T47D (cell line): Measurements from ENCODE around the gene USP9X.
A peak's percentile ranks its signal among the peaks of the same experiment; 100 is the strongest.
"Not testable (repeated sequence)": the region's sequence is repeated elsewhere in the genome, so short reads cannot be mapped to it uniquely, and the experiment has no call there.

ENCODE experiments used
- DNase-seq, 2 experiments: peaks; one replicate each; pipeline versions ENCODE4 v3.0.0 to v3.0.0-alpha.2; 2011 to 2012; ENCODE audit warnings: low read depth in 1 of 2, low spot score in 1 of 2
- JUND ChIP-seq: IDR thresholded peaks from 2 replicates; pipeline ENCODE4 v1.6.1; 2012; ENCODE audit warnings: low read depth
- in situ Hi-C: cut with HindIII; loops from 2 replicates; pipeline ENCODE4 v1.10.0; 2016; ENCODE audit warnings: low sequenced_read_pairs, low pct_unique_long_range_greater_than_20kb

USP9X gene

DNA sequence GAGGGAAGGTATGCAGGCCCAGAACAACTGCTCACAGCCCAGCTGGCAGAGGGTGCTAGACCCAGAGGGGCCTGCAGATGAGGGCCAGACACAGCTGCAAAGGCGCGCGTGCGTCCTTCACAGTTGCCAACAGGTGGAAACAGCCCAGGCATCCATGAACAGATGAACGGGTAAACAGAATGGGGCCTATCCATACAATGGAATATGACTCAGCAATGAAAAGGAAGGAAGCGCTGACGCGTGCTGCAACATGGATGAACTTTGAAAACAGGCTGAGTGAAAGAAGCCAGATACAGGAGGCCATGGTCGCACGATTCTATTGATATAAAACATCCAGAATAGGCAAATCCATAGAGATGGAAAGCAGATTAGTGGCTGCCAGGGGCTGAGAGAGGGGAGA lies 165.6 kb downstream of the USP9X start:
- DNase-seq: no peak
- in situ Hi-C loops: no loop called here
- no peak for TF ChIP-seq JUND

DNA sequence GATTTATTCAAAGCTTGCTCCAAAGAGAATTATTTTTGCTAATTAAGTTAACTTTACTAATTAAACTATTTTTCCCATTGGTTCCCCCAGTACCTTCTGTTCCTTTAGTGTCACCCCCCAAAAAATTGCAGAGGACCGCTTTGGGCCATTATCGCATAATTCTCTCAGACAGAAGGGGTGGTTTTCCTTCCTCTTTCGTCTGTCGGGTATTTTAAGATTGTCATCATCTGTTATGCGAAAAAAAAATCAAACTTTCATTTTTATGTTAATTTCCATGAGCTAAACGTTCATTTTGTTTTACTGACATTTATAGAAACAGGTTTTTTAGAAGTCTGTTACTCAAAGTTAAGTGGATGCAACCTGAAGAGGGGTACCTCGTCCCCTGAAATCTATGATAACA lies 172.6 kb downstream of the USP9X start:
- TF ChIP-seq JUND: no peak
- in situ Hi-C loops: no loop called here
- no peak for DNase-seq

DNA sequence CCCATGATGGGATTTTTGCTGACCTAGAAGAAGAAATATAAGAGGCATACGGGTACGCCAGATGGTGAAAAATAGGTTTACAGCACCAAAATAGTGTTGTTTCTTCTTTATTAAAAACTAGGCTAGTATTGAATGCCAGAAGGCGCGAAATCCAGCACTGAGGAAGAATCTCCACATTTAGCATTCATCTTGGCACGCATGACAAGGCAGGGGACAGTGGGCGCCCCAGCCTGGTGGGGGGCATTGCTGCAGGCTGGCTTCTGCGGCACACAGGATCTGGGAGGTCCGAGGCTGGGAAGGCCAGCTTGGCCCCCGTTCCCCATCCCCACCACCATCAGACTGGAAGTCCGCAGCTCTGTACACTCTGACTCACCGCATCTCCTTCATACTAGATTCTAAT lies 173.0 kb downstream of the USP9X start:
- in situ Hi-C loops: no loop called here
- DNase-seq: no peak
- no peak for TF ChIP-seq JUND

DNA sequence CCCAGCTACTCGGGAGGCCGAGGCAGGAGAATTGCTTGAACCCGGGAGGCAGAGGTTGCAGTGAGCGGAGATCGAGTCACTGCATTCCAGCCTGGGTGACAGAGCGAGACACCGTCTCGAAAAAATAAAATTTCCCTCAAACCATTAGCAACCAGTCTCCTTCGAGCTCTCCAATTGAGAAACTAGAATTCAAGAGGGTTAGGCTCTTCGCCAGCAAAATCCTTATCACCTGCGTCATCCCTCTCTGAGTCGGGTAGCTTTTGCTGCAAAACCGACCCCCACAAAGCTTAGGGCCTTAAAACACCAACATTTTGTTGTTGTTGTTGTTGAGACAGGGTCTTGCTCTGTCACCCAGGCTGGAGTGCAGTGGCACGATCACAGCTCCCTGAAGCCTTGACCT lies 173.6 kb downstream of the USP9X start:
- in situ Hi-C loops: no loop called here
- no peak for DNase-seq
- TF ChIP-seq JUND: no peak

DNA sequence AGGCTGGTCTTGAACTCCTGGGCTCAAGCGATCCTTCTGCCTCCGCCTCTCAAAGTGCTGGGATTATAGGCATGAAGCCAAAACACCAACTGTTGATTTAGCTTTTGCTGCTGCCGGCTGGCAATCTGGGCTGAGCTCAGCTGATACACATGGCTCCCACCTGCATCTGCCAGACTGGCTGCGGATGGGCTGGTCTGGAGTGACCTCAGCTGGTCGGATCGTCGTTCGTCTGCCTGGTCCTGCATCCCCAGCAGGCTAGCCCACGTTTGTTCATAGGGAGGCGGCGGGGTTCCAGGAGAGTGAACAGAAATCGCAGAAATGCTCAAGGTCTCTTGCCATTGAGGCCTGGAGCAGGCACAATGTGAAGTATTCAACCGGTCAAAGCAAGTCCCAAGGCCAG lies 174.3 kb downstream of the USP9X start:
- TF ChIP-seq JUND: no peak
- no peak for DNase-seq
- in situ Hi-C loops: no loop called here

DNA sequence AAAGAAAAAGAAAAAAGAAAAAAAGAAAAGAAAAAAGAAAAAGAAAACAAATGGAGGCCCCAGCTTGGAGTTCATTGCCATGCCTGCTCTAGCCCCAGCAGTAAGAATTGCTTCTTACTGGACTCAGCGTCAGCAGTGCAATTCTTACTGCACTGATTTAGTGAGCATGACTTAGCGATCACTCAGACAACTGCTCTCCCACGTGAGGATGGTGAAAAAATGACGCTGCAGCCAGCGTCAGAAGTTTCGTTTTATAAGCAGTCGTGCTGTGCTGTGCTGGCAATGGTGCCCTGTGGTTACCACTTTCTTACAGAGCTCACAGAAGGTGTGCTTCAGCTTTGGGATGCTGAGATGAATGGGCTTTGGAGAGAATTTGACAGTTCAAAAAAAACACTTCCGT lies 180.4 kb downstream of the USP9X start:
- no peak for DNase-seq
- in situ Hi-C loops: no loop called here

DNA sequence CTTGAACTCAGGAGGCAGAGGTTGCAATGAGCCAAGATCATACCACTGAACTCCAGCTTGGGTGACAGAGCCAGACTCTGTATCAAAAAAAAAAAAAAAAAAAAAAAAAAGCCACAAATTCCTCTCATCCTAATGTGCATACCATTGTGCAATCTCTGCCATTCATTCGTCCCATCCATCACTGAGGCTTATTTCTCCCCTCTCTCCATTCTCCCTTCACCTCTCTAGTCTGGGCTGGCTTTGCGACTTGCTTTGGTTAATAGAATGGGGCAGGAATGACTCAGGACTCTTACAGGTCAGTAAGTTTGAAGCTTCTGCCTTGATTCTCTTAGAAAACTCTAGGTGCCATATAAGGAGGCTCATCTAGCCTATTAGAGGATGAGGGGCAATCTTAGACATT lies 188.4 kb downstream of the USP9X start:
- in situ Hi-C loops: no loop called here
- DNase-seq: no peak
- TF ChIP-seq JUND: no peak

More for the DNA sequence above, 180.4 kb downstream of the USP9X start:
- no peak for TF ChIP-seq JUND

DNA sequence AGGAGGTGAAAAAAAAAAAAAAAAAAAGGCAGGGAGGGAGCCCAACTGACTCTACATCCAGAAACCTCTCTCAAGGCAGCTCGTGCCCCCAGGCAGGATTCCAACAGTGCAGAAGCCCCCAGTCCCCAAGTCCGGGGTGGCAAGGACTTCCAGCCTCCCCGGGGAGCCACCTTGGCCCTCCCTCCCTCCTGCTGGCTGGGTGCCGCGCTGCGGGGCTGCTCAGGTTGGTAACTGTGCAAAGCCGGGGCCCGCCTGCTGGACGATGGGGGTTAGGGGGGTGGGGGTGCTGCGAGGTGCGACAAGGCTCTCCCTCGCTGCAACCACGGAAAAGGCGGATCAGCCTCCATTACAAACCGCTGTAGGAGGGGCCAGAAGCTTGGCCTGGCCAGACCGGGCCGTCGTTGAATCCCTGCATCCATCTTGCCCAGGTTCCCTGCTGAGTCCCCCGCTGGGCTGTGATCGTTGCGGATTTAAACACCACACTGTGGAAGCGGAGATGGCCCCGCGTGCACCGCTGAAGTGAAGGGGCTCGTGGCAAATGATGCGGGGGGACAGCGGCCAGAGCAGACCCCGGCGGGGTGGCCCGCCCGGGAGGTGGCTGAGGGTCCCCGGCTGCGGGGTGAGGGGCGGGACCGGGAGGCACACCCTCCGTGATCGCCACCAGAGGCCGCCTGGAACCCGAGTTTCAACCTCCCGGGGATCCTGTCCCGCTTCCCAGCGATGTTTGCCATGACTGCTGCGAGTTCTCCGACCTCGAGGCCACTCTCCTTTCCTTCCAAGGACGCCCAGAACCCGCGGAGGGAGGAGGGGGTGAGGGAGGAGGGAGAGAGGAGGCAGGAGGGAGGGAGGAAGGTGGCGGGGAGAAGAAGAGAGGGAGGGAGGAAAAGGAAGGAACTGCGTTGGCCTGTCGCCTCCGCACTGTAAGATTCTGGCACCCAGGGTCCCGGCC lies 190.7 kb downstream of the USP9X start:
- in situ Hi-C loops: no loop called here
- no peak for TF ChIP-seq JUND
- DNase-seq: peak; percentile 65 to 79

DNA sequence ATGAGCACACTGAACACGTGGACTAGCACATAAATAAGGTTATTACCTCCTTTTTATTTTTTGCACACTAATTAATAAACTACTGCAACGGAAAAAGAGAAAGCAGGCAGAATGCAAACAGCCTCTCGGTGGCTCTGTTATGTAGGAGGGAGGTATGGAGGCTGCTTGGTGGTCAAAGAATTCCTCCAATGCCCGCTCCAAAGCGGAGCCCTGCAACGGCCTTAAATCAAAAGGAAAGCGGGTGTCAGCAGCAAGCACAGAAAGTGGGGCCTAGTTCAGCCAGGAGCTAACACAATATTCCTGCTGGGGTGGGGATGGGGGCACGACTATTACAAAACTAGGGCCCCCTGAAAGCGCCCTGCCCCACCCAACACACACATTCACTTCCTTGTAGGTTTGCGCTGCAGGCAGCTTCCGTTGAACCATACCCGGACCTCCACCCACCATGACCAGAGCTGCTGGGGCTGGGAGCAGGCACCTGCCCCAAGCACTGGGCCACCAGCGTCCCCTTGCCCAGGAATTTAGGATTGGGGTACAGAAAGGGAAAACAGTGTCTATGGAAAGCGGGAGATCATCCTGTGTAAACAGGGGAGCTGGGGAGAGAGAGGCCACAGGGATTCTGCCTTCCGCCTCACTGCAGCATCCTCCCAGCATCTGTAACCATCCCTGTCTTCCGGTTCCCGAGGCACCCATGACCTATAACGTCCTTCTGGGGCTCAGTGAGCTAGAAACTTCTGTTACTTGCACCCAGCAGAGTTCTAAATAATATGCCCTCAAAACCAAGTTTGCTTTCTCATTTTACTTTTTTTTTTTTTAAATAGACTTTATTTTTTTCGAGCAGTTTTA lies 191.6 kb downstream of the USP9X start:
- no peak for DNase-seq
- TF ChIP-seq JUND: no peak
- in situ Hi-C loops: no loop called here

DNA sequence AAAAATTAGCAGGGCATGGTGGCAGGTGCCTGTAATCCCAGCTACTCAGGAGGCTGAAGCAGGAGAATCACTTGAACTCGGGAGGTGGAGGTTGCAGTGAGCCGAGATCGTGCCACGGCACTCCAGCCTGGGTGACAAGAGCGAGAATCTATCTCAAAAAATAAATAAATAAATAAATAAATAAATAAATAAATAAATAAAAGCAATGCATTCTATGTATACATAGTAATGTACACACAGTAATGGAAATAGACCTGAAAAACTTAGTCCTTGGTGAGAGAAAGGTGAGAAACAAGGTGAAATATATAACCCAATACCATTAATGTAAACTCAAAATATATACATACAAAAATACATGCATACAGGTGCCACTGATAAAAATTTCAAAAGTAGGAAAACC lies 197.1 kb downstream of the USP9X start:
- in situ Hi-C loops, DNase-seq: not testable (repeated sequence)

DNA sequence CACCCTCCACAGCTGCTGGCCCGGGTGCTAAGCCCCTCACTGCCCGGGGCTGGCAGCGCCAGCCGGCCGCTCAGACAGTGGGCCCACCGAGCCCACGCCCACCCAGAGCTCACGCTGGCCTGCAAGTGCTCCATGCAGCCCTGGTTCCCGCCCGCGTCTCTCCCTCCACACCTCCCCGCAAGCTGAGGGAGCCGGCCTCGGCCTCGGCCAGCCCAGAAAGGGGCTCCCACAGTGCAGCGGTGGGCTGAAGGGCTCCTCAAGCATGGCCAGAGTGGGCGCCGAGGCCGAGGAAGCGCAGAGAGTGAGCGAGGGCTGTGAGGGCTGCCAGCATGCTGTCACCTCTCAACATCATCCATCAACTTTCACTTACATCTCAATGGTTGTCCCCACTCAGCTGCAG lies 200.7 kb downstream of the USP9X start:
- DNase-seq, in situ Hi-C loops: not testable (repeated sequence)
